NCI-H146 treated with DMSO at 0.1 percent for 48 hours (cell line): ENCODE data around the gene UBTD1.

ENCODE experiments used
- DNase-seq: peaks from one replicate; lab custom pipeline; 2025; ENCODE audit not compliant: unreplicated experiment; lab: John Stamatoyannopoulos, UW

UBTD1 gene

GRCh38 chr10:97607095-97607636, 108.4 kb downstream of the UBTD1 start:
- no peak for DNase-seq

- no peak for DNase-seq
These were observed 110.4 kb downstream of the UBTD1 start for GRCh38 chr10:97608991-97609561.

- no peak for DNase-seq
These were observed 112.7 kb downstream of the UBTD1 start for GRCh38 chr10:97611473-97611872.

GRCh38 chr10:97612386-97612785, 113.7 kb downstream of the UBTD1 start:
- no peak for DNase-seq

- DNase-seq = no peak
These were observed 119.6 kb downstream of the UBTD1 start for GRCh38 chr10:97618285-97618684.

- DNase-seq = no peak
These were observed 120.0 kb downstream of the UBTD1 start for GRCh38 chr10:97618733-97619132.
